GM21360 (cell line): Measurements from ENCODE around the gene KRTAP5-8.
"Not testable (repeated sequence)": the region's sequence is repeated elsewhere in the genome, so short reads cannot be mapped to it uniquely, and the experiment has no call there.

ENCODE experiments used
- ATAC-seq: cut with Tn5 transposase; IDR thresholded peaks from one replicate; pipeline ENCODE4 v1.9.1; 2021; ENCODE audit warnings: mild to moderate bottlenecking, moderate library complexity; ENCODE audit not compliant: unreplicated experiment

The KRTAP5-8 gene

DNA sequence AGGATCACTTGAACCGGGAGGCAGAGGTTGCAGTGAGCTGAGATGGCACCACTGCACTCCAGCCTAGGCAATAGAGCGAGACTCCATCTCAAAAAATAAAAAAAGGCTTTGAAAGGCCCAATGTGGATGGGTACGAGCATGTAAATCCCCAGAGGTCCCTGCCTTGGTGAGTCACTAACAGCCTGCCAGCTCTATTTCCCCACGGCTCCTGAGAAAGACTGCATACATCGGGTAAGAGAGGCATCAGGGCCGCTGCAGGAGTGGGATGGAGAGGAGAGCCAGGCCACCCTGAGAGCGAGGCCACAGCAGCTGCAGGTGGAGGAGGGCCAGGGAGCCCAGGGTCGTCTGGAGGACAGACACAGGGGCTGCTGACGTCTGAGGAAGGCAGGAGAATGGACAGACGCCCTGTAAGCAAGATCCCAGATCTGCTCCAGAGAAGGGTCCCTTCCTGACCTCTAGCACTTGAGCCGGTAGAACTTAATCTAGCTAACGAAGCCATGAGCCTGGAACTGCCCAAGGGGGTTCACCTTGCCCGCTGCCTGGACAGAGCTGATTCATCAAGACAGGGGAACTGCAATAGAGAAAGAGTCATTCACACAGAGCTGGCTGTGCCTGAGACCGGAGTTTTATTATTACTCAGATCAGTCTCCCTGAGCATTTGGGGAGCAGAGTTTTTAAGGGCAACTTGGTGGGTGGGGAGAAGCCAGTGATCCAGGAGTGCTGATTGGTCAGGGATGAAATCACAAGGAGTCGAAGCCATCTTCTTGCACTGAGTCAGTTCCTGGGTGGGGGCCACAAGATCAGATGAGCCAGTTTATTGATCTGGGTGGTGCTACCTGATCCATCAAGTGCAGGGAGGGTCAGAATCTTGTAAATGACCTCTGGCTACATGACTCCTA, 5.3 kb downstream of the KRTAP5-8 start:
- ATAC-seq: no peak

DNA sequence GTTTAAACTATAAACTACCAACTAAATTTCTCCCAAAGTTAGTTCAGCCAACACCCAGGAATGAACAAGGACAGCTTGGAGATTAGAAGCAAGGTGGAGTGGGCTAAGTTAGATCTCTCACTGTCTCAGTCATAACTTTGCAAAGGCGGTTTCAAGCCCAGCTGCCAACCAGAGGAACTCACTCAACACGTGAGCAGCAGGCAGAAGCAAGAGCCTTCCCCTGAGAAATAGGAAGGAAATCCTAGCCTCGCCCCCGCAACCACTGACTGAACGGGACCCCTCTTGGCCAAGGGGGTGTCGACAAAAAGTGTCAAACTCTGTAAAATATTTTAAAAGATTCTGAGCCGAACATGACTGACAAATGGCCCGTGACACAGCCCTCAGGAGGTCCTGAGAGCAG, 6.0 kb downstream of the KRTAP5-8 start:
- ATAC-seq: no peak

DNA sequence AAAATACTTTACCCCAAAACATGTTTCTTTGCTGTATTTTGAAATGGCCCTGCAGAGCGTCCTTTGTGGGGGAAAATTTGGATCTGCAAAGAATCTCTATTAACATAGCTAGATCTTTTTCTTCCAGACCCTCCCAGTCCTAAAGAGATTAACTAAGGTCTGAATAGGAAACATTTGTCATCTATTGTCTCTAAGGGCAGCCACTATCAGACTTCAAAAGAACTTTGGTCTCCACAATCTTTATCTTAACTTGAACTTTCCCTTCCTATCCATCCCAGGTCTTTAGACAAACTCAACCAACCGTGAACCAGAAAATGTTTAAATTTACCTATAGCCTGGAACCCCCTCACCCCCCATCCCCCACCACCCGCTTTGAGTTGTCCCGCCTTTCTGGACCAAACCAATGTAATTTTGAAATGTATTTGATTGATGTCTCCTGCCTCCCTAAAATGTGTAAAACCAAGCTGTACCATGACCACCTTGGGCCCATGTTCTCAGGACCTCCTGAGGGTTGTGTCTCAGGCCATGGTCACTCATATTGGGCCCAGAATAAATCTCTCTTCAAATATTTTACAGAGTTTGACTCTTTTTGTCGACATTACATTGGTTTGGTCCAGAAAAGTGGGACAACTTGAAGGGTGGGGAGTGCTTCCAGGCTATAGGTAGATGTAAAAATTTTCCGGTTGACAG, 6.8 kb downstream of the KRTAP5-8 start:
- ATAC-seq: no peak

DNA sequence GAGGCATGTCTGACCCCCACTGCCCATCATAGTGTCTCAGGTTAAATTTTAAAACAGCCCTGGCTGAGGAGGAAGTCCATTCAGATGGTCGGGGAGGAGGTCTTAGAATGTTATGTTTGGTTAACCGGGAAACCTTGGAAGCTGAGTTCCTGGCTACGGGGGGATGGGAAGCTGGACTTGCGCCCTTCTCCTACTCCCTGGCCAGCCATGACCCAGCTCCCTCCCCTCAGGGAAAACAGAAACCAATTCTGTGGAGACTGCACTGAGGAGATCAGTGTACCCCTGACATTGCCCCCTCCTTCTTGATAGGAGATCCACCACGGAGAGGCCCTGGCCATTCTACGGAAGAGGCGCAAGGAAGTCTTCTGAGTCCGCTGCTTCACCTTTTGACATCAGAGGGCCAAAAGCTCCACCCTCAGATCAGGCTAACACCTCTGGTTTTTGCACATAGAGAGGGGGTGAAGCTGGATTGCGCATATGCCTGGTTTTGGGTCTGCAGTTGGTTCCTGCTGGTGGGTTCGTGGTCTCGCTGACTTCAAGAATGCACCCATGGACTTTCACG, 7.7 kb downstream of the KRTAP5-8 start:
- ATAC-seq: no peak

DNA sequence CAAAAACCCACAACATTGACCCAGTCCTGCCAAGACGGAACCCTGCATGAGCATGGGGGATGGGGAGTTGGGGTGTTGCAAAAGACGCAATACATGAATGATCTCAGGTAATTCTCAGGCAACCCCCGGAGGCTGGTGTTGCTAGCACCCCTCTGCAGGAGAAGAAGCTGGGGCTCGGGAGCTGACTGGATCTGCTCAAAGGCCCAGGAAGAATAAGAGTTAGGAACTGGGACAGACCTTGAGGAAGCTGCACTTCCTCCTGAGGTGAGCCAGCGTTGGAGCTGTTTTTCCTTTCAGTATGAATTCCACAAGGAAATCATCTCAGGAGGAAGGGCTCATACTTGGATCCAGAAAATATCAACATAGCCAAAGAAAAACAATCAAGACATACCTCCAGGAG, 10.3 kb downstream of the KRTAP5-8 start, which contains the start of gene KRTAP5-9:
TSS of gene KRTAP5-9 (plus strand) at position 301 of the 400 bp plus-strand sequence. CDS start 238 bp downstream, outside the sequence.
- no peak for ATAC-seq

DNA sequence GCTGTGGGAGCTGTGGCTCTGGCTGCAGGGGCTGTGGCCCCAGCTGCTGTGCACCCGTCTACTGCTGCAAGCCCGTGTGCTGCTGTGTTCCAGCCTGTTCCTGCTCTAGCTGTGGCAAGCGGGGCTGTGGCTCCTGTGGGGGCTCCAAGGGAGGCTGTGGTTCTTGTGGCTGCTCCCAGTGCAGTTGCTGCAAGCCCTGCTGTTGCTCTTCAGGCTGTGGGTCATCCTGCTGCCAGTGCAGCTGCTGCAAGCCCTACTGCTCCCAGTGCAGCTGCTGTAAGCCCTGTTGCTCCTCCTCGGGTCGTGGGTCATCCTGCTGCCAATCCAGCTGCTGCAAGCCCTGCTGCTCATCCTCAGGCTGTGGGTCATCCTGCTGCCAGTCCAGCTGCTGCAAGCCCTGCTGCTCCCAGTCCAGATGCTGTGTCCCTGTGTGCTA, 10.9 kb downstream of the KRTAP5-8 start:
- no peak for ATAC-seq

DNA sequence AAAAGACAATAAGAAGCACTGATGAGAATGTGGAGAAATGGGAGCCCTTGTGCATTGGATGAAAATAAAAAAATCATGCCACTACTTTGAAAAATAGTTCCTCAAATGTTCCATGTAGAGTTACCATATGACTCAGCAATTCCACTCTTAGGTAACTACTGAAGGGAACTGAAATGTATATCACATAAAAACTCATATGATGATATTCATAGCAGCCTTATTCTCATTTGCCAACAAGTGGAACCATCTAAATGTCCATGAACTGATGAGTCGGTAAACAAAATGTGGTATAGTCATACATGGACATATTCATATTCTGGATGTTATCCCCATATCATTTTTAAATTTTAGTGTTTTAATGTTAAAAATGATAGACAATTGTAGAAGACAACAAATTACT, 13.9 kb downstream of the KRTAP5-8 start:
- ATAC-seq: no peak

DNA sequence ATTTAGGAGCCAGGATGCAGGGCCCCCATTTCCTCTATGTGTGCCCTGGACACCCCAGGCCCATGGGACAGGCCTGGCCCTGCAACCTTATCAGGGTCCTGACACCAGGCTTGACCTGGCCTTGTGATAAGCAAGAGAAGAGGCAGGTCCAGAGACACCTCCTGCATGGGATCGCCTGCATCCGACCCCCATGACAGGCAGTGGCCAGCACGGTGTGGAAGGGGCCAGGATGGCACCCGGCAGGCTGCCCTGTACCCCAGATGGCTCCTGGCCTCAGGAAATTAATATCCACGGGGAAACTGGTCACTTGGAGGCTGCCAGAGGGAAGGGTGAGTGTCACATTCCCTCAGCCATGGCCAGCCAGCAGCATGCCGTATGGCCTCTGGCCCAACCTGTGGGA, 17.2 kb downstream of the KRTAP5-8 start:
- no peak for ATAC-seq

DNA sequence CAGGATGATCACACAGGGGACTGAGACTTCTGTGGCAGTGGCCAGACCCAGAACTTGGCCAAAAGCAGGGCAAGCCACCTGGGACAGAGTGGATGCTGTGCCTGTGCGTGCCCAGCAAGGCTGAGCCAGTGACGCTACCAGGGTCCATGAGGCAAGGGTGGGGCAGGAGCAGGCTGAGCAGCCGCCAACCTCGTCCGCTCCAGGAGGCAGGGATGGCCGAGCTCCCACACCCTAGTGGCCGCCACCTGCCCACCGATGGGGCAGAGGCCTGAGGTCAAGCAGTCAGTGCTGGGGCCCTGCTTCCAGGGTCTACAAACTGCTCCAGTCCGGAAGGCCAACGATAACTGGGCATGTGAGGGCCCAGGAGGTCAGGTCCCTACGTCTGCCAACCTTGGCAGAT, 17.7 kb downstream of the KRTAP5-8 start:
- no peak for ATAC-seq

DNA sequence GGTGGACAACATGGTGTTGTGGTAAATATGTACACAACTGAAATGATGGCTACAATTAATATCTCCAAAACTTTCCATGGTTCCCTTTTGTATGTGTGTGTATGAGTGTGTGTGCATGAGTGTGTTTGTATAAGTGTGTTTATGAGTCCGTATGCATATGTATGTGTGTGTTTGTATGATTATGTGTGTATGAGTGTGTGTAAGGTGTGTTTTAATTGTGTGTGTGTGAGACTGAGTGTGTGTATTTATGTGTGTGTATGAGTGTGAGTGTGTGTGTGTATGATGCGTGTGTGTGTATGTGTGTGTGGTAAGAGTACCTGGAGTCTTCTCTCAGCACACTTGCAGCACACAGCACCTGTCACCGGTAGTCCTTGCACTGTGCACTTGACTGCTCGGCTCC, 18.2 kb downstream of the KRTAP5-8 start:
- no peak for ATAC-seq

DNA sequence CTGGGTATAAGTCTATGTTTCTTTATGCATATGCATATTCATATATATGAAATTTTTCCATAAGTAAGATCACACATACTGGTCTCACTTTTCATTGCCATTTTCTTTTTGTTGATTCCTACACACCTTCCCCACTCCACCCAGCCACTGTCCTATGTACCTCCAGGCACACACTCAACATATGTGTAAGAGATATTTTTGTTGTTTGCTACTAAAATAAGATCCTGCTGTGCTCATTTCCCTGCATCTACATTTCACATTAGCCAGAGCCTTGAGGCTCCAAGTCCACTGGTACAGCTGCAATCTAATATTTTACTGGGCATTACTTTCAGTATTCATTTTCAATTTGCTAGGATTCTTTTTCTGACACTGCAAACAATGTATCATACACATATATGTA, 19.4 kb downstream of the KRTAP5-8 start:
- no peak for ATAC-seq

DNA sequence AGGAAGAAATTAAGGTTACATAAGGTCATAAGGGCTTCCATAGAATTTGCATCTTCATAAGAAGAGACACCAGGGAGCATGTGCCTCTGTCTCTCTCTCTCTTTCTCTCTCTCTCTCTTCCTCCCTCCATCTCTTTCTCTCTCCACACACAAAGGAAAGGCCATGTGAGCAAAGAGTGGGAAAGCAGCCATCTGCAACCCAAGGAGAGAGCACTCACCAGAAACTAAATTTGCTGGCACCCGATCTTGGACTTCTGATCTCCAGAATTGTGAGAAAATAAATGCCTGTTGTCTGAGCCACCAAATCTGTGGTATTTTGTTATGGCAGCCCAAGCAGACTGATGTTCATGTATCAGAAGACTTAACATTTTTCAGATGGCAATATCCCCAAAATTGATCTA, 21.2 kb downstream of the KRTAP5-8 start:
- ATAC-seq: no peak

DNA sequence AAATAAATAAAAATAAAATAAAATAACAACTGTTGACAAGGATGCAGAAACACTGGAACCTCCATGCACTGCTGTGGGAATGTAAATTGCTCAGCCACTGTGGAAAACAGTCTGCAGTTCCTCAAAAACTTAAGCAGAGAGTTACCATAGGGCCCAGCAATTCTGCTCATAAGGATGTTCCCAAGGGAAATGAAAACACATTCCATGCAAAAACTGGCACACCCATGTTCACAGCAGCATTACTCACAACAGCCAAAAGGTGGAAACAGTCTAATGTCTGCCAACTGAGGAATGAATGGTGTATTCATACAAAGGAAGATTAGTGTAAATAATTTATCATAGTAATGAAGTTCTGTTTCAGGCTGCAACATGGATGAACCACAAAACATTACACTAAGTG, 24.3 kb downstream of the KRTAP5-8 start:
- ATAC-seq: no peak

DNA sequence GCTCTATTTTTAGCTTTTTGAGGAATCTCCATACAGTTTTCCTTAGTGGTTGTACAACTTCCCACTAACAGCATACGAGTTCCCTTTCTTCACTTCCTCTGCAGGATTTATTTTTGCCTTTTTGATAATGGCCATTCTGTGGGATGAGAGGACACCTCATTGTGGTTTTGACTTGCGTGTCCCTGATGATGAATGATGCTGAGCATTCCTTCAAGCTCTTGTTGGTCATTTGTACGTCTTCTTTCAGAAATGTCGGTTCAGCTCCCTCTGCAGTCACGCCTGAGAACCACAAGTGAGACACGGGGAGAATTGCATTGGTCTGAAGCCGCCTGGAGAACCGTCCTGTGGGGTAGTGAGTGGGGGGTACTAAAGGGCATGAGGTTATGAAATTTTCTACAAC, 25.6 kb downstream of the KRTAP5-8 start:
- ATAC-seq: no peak

DNA sequence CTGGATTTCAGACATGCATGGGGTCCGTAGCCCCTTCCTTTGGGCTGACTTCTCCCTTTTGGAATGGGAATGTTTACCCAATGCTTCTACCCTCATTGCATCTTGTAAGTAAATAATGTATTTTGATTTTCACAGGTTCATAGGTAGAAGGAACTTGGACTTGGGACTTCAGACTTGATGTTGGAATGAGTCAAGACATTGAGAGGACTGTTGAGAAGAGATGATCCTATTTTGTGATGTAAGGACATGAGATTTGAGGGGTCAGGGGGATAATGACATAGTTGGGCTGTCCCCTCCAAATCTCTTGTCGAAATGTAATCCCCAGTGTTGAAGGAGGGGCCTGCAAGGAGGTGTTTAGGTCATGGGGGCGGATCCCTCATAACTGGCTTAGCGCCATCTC, 26.6 kb downstream of the KRTAP5-8 start:
- ATAC-seq: no peak

DNA sequence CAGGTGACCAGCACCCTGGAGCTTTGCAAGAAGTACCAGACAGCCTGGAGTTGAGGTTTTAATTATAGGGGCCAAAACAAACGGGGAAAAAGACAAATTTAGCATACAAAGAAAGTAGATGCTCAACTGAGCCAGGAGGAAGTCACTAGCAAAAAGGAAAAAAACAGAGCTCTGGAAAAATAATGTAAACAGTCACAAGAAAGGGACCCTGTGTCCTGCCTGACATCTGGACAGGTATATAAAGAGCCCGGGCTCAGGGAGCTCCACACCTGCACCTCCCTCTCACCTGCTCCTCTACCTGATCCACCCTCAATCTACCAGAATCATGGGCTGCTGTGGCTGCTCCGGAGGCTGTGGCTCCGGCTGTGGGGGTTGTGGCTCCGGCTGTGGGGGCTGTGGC, 27.4 kb downstream of the KRTAP5-8 start, which contains the start of gene KRTAP5-10:
TSS of gene KRTAP5-10 (plus strand) at position 301 of the 400 bp plus-strand sequence. CDS start at position 326, 25 bp downstream.
- no peak for ATAC-seq

DNA sequence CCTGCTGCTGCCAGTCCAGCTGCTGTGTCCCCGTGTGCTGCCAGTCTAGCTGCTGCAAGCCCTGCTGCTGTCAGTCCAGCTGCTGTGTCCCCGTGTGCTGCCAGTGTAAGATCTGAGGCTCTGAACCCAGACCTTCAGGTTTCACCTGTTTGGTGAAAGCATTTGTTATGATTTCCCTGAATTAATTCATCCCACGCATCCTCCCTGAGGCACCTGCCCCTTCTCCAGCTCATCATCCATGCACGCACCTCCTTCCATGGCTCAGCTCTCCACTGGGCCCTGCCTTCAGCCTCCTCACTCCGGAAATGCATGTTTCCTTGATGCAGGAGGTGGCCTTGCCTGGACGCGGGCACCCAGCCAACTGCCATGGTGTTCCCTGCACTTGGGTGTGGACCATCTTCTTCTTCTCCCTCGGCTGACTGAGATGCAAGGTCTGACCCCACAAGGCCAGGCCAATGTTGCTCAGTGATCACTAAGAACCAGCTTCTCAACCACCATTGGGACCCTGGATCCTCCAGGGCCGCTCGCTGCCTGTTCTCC, 28.3 kb downstream of the KRTAP5-8 start:
- ATAC-seq: no peak

DNA sequence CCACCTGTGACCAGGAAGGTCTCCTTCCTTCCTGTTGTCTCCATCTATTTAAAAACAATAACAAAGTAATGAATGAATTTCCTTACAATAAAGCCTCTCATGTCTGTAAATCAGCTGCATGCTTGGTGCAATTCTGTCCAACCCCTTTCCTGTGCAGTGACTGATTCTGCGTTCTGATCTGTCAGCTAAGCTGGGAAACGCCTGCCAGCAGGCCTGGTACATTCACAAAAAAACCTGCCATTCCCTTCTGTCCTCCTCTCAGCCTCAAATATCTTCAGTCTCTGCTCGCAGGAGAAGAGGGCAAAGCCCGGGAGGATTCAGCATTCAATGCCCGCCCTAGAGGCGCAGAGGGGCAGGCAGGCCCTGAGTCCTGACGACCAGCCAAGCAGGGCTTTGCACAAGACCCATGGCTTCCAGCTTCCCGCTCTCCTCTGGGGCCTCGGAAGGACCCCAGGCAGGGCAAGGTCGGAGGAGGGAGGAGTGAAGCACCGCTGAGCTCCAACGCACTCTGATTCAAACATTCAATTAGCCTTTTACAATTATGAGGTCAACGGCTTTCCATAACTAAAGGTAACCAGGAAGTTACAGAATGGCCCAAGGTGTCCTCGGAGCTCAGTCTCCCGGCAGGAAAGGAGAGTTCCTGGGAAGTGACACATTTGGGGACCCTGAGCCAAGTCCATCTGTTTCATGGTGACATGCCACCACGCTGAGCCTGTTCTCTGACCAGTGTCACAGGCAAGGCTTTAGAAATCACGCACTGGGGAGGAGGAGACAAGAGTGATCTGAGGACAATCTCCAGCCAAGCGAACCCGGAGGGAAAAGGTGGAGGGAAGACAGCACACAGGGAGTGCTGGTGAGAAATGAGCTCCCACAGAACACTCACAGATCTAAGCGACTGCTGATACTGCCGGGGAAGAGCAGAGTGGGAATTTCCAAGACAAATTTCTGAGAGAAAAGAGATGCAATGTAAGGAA, 29.1 kb downstream of the KRTAP5-8 start:
- ATAC-seq: not testable (repeated sequence)

DNA sequence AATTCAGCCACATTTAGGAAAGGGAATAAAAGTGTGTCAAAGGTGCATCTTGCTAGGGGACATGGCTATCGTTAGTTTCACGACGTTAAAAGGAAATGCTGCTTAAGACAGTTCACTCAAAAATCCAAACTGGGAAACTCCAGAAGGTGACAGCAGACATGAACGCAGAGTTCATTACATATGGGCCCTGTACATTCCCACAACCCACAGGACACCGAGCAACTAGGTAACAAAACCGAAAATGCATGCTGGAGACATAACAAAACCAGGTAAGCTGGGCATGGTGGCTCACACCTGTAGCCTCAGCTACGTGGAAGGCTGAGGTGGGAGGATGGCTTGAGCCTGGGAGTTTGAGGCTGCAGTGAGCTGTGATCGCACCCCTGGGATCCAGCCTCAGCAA, 29.8 kb downstream of the KRTAP5-8 start:
- ATAC-seq: not testable (repeated sequence)

DNA sequence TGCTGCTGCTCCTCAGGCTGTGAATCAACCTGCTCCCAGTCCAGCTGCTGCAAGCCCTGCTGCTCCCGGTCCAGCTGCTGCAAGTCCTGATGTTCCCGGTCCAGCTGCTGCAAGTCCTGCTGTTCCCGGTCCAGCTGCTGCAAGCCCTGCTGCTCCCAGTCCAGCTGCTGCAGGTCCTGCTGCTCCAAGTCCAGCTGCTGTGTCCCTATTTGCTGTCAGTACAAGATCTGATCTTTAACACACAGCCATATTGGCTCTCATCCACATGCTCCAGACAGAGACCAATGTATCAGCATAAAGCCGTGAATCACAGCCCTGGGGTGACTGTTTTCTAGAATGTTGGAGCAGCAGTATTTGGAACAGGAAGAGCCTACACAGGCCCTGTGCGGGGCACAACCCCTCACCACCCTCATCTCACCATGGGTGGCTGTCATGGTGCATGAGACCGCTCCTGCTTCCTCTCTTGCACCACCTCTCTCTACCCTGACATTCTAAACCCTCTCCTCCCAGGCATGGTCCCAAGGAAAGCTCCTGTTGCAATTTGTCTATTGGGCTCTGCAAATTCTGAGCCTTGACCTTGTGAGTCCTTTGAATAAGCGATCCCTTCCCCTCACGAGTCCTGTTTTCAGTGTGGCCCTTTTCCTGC, 31.0 kb downstream of the KRTAP5-8 start:
- no peak for ATAC-seq
